Measurements from ENCODE around the gene R3HCC1L. TPM values are rescaled to one million over a fixed set of nuclear protein-coding genes. Genes with fewer than 3 reads are reported as not detected.

R3HCC1L gene
- total RNA-seq, 1 donor from 2014 or later = 18.7 TPM

DNA sequence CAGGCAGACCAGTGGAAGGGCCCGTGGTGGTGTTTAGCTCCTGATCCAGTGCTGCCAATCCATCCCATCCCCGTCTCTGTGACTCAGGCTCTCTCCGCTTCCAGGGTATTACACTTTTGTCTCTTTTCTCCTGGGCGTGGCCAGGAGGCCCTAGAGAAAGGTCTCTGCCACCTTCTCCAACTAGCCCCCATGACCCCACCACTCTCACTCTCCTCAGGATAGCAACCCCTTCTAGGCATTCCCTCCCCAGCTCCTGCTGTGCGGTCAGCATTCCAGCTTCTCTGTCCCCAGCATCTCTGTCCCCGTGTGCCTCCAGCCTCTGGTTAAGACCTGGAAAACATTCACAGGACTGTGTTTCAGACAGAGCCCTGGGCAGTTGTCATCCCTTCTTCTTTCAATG lies 36.2 kb upstream of the R3HCC1L start:
- peaks cover 19% of the 10 kb centered on the region for H3K27me3 Mint-ChIP-seq
- no peaks in the 10 kb centered on the region for H3K4me1 Mint-ChIP-seq (ENCODE audit: low read depth)
- no peak overlapping the region for H3K4me3 Mint-ChIP-seq (ENCODE audit: low read depth)
- no peaks in the 10 kb centered on the region for H3K9me3 Mint-ChIP-seq (ENCODE audit: low read depth)
- no peaks in the 10 kb centered on the region for H3K36me3 Mint-ChIP-seq (ENCODE audit: insufficient read depth)
- no peak overlapping the region for H3K27ac Mint-ChIP-seq
- TF ChIP-seq CTCF (IDR thresholded peaks at IDR 0.05; ENCODE audit: unreplicated experiment) = no peak
- DNase-seq (ENCODE audit: low spot score, unreplicated experiment) = no peak

DNA sequence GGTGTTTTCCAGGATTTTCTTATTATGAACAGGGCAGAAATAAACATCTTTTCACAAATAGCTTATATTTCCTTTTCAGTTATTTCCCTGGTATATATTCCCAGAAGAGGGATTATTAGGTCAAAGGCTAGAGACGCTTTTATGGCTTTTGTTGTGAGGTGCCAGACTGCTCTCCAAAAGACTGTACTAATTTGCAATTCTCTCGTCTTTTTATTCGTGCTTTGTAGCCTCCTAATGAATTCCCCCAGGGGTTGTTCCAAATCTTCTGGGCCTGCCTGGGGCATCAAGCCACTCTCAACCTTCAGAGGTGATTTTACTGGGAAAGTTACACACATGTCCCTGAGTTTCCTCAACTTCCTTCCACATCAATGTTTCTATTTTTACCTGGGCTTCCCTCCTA lies 34.0 kb upstream of the R3HCC1L start:
- H3K36me3 Mint-ChIP-seq (ENCODE audit: insufficient read depth) = no peaks in the 10 kb centered on the region
- no peak overlapping the region for H3K27ac Mint-ChIP-seq
- H3K27me3 Mint-ChIP-seq = peaks cover 13% of the 10 kb centered on the region
- no peaks in the 10 kb centered on the region for H3K9me3 Mint-ChIP-seq (ENCODE audit: low read depth)
- no peak for TF ChIP-seq CTCF (IDR thresholded peaks at IDR 0.05; ENCODE audit: unreplicated experiment)
- no peak overlapping the region for H3K4me3 Mint-ChIP-seq (ENCODE audit: low read depth)
- no peaks in the 10 kb centered on the region for H3K4me1 Mint-ChIP-seq (ENCODE audit: low read depth)
- DNase-seq (ENCODE audit: low spot score, unreplicated experiment) = no peak

GRCh38 chr10:98101366-98101765 lies 33.1 kb upstream of the R3HCC1L start:
- Mint-ChIP-seq H3K27me3 (peaks cover 11% of the 10 kb centered on the region), H3K27ac (no peak overlapping the region), H3K4me3 (ENCODE audit: low read depth) (no peak overlapping the region), H3K36me3 (ENCODE audit: insufficient read depth) (no peaks in the 10 kb centered on the region), H3K9me3 (ENCODE audit: low read depth) (no peaks in the 10 kb centered on the region), H3K4me1 (ENCODE audit: low read depth) (no peaks in the 10 kb centered on the region)
- DNase-seq (ENCODE audit: low spot score, unreplicated experiment) = no peak
- TF ChIP-seq CTCF (IDR thresholded peaks at IDR 0.05; ENCODE audit: unreplicated experiment) = no peak

GRCh38 chr10:98104125-98104524 lies 30.3 kb upstream of the R3HCC1L start:
- Mint-ChIP-seq H3K4me1 (ENCODE audit: low read depth) (no peaks in the 10 kb centered on the region), H3K9me3 (ENCODE audit: low read depth) (no peaks in the 10 kb centered on the region), H3K27ac (no peak overlapping the region), H3K27me3 (peaks cover 6% of the 10 kb centered on the region), H3K4me3 (ENCODE audit: low read depth) (no peak overlapping the region), H3K36me3 (ENCODE audit: insufficient read depth) (no peaks in the 10 kb centered on the region)
- no peak for TF ChIP-seq CTCF (IDR thresholded peaks at IDR 0.05; ENCODE audit: unreplicated experiment)
- DNase-seq (ENCODE audit: low spot score, unreplicated experiment) = no peak

DNA sequence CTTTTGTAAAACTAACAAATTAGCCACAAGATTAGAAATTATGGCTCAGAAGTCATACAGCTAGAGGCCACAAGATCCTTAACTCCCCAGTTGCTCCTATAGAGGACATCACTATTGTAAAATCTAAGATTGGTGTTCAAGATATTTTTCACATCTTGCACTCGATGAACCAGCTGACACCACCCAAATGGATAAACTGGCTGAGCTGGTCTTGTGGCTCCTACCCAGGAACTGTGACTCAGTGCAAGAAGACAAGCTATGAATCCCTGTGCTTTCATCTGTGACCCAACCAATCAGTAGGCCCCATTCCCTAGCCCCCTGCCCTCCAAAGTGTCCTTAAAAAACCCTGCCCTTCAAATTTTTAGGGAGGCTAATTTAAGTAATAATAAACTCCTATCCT lies 27.9 kb upstream of the R3HCC1L start:
- H3K36me3 Mint-ChIP-seq (ENCODE audit: insufficient read depth) = no peaks in the 10 kb centered on the region
- no peaks in the 10 kb centered on the region for H3K4me1 Mint-ChIP-seq (ENCODE audit: low read depth)
- TF ChIP-seq CTCF (IDR thresholded peaks at IDR 0.05; ENCODE audit: unreplicated experiment) = no peak
- H3K27me3 Mint-ChIP-seq = peaks cover 15% of the 10 kb centered on the region
- H3K4me3 Mint-ChIP-seq (ENCODE audit: low read depth) = no peak overlapping the region
- no peak overlapping the region for H3K27ac Mint-ChIP-seq
- H3K9me3 Mint-ChIP-seq (ENCODE audit: low read depth) = no peaks in the 10 kb centered on the region
- no peak for DNase-seq (ENCODE audit: low spot score, unreplicated experiment)
